NCI-H510A (cell line): ENCODE data around the gene BET1.

ENCODE experiments used
- DNase-seq: peaks from one replicate; lab custom pipeline; 2025; lab: John Stamatoyannopoulos, UW

BET1 gene

DNA sequence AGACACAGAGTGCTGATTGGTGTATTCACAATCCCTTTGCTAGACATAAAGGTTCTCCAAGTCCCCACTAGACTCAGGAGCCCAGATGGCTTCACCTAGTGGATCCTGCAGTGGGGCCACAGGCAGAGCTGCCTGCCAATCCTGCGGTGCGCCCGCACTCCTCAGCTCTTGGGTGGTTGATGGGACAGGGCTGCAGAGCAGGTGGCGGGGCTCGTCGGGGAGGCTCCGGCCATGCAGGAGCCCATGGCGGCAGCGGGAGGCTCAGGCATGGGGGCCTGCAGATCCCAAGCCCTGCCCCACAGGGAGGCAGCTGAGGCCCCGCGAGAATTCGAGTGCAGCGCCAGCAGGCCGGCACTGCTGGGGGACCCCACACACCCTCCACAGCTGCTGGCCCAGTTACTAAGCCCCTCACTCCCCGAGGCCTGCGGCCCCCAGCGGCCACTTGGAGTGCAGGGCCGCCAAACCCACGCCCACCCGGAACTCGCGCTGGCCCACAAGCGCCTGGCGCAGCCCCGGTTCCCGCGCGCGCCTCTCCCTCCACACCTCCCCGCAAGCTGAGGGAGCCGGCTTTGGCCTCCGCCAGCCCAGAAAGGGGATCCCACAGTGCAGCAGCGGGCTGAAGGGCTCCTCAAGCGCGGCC, 7.7 kb upstream of the BET1 start:
- DNase-seq = no peak

DNA sequence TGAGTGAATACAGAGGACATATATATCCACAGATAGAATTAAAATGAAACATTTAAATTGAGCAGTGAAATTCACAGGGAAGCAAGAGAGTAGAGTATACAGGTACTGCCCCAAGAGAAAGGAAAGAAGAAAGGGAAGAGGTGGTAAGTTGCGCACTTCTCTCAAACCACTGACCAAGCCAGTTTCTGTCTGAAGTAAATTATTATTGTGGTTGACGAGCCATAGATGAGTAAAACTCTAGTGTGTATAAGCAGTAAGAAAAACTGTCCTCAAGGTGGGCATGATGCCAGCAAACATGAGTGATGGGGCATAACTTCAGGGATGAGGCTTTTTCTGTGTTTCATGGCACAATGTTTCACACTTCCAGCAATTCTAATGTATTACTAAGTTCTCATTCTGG, 4.4 kb upstream of the BET1 start:
- DNase-seq = no peak

DNA sequence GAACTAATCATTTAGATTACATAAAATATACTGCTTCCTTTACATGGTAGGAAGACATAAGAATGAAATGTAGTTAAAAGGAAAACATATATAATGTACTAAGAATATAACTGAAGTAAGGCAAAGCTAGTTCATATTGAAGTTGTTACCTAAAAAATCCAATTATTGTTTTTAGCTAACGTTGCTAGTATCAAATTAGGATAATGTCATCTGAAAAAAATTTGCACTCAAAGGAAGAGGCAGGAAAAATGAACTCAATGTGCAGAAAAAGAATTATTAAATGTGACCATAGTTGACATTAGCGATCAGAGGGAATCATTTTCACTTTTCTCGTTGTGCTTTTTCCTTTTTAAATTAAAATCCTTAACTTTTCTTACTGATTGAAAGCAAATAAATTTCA, 1.6 kb upstream of the BET1 start:
- no peak for DNase-seq

DNA sequence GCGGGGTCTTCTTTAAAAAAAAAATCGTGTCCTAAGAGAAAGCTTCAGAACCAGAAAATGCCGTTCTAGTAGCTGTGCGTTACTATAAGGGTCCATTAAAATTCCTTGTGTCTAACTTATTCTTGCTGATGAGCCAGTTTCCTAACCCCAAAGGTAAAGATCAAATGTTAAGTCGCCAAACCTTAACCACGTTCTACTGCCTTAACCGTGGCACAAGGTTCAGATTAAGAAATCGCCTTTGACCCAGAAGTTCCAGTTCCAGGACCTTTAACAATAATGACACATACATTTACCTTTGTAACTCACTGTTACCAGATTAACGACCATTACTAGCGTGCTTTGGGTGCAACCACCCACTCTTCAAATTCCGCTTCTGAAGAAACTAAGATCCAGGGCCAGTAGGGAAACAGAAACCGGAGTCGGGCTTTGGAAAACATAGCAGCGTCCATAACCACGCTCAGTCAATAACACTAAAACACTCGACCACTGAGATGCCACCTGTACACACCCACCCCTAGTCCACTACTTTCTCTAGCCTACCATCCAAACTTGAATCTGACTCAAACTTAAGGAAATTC, 620 bp downstream of the BET1 start:
- DNase-seq = no peak

DNA sequence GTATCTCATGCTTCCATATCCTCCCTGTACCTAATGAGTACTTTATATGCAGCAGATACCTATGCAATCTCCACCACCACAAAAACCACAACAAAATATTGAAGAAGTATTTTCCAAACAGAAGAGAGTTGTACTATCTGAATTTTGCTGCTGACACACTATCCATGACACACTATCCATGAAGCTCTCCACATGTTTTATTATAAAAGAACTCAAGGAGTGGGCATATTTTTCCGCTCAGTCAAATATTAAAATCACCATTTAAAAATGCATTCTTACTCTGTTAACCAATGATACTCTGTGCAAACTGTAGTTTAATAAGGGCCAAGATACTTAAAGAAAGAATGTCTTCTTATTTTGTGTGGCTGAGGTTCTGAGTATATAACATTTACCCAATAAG, 2.8 kb downstream of the BET1 start:
- DNase-seq = no peak

DNA sequence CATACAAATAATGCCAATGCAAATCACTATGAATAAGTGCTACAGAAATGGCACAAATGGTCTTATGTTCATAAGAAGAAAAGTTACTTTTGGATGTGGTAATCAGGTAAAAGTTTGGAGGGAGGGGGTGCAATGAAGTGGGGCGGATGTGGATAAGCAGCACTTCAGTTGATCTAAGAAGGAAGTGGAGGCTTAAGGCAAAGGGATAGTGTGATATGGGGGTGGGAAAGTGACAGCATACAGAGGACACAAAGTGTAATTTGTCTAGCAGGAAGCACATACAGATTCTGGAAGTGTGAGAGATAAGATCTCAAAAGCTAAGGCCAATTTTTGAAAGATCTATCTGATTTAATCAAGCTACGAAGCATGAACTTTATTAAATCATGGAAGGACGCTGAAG, 6.3 kb downstream of the BET1 start:
- DNase-seq = no peak

DNA sequence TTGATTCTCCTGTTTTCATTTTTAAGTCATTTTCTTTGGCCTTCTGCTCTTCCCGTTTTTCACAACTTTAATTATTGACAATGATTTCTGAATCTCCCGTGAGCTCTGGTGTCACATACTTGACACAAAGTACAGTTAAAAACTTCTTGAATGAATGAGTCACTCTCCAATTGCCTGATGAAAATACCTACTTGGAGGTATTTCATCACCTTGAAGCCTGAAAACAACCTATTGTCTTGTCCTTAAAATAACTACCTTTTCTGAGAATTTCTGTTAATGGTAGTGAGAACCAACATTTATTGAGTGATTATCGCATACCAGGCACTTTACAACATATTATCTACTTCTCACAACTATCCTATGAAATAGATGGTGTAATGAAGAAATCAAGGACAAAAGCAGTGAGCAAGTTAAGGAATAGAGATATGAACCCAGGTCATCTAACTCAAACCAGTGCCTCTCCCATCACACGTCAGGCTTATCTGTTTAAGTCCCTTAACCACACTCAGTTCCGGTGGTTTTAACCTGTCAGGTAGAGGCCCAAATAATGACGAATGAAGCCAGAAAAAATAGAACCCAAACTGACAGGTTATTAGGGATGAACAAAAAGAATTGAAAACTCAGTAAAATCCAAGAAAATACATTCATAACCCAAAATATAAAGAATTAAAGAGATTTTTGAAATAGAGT, 11.6 kb downstream of the BET1 start:
- DNase-seq = no peak

DNA sequence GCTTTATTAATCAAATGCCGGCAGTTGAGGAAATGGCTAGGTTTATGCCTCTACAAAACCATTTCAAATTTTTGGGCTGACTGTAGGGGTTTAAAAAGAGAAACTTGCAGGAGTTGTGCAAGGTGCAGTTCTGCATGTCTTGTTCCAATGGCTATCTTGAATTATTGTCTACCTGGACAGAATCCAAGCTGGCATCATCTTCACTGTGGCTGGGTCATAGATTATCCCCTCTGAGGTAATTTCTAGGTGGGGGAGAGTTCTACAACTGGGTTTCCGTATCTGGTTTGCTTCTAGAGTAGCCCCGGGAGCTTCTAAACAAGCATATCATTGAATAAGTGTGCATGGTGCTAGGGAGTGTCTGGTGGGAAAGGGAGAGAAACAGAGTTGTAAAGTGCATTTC, 16.9 kb downstream of the BET1 start:
- no peak for DNase-seq

DNA sequence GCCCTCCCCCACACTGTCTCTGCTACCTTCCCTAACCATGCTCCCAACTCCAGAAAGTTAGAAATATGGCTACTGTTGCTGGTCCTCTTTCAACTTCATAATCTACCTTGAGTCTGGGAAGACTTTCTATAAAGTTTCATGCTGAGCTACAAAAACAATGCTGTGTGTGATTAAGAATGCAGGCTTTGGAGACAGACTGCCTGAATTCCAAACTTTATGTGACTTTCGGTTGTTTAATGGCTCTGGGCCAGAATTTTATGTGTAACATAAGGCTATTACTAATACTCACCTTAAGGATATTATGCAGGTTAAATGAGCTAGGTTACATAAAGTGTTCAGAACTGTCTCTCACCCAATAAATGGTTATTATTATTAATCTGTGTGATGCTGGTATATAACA, 19.1 kb downstream of the BET1 start:
- DNase-seq = no peak

DNA sequence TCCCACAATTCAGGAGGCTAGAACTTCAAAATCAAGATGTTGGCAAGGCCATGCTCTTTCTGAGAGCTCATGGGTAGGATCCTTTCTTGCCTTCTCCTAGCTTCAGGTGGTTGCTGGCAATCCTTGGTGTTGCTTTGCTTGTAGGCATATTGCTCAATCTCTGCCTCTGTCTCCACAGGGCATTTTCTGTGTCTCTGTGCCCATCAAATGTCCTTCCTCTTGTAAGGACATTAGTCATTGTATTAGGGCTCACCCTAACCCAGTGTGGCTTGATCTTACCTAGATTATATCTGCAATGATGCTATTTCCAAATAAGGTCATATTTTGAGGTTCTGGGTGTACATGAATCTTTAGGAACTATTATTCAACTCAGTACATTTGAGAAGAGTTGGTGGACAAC, 20.1 kb downstream of the BET1 start:
- DNase-seq = no peak

DNA sequence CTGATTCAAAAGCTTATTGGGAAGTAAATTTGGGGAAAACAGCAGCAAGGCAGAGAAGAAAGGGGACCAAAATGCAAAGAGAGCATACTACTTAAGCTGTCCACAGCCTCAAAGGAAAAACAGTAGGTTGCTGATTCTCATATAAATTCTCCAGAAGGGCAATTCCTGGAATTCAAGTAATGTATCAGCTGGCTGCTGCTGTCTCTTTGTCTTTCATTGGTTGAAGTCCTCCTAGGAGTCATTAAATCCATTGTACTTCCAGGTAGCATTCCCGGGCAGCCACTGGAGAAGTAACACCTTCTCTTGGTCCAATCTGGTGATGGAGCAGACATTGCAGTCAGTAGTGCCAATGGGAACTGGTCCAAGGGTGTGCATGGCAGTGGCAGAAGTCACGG, 22.7 kb downstream of the BET1 start:
- DNase-seq = no peak

DNA sequence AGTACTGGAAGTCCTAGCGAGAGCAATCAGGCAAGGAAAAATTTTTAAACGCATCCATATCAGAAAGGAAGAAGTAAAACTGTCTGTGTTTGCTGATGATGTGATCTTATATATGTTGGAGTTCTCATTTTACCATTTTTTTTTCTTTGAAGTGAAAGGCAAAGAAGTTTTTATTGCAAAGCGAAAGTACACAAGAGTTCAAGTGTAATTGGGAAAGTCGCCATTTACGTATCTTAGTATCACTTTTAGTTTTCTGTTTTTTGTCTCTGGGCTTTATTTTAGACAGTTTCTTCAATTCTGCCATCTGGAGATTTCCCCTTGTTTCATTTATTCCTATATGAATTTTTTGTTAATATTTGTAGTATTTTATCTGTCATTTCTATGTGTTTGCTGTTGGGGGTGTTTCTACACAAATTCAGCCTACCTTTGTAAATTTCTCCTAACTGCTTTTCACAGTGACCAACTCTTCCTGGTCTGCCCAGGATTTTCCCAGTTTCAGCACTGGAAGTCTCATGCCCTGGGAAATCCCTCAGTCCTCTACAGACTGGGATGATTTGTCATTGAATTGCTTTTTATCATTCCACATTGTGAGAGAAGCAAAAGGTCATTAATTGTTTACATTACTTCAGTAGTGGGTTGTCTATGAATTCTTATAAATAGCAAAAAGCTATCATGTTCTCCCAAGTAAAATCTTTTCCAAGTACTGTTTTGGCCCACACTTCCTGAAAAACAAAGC, 23.2 kb downstream of the BET1 start:
- DNase-seq = no peak

DNA sequence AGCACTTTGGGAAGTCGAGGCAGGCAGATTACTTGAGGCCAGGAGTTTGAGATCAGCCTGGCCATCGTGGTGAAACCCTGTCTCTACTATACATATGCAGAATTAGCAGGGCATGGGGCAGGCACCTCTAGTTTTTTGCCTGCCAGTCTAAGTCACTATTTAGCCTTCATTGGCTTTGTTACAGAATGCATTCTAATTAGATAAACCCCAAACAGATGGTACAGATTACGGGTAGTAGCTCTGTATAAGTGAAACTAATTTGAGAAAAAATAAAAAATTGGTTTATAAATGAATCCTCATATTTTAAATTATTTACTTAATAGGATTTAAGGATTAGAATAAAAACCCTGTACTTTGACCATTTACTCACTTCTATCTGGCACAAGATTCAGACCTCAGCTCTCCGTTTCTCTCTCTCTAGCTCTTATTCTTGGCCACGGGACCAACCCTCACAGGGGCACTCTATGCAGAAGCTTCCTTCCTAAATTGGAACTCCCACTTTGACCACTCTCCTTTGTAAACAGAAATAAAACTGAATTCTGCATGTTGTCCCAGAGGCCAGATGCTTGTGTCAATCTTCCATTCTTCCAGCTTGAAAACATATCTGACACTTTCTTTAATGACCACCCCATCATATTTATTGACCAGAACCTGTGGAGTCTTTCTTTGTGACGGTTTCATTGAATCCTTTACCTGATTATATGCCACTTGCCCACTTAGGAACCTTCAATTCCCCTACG, 26.8 kb downstream of the BET1 start:
- DNase-seq = no peak

DNA sequence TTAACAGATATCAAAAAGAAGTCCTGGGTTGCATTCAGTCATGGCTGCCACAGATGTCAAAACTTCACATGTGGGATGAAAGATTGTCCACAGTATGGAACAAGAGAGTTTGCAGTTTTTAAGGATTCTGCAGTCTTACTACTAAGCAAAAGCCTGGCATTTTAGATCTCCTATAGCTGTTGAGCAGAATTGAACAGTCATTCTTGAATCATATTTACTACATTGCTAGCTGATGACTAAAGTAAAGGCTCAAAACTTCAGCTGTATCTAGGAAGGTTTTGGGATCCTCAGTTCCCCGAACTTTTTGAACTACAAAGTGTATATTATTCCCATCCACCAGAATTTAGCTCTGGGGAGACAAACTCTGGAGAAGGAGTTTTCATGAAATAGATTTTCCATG, 31.0 kb downstream of the BET1 start:
- DNase-seq = no peak

DNA sequence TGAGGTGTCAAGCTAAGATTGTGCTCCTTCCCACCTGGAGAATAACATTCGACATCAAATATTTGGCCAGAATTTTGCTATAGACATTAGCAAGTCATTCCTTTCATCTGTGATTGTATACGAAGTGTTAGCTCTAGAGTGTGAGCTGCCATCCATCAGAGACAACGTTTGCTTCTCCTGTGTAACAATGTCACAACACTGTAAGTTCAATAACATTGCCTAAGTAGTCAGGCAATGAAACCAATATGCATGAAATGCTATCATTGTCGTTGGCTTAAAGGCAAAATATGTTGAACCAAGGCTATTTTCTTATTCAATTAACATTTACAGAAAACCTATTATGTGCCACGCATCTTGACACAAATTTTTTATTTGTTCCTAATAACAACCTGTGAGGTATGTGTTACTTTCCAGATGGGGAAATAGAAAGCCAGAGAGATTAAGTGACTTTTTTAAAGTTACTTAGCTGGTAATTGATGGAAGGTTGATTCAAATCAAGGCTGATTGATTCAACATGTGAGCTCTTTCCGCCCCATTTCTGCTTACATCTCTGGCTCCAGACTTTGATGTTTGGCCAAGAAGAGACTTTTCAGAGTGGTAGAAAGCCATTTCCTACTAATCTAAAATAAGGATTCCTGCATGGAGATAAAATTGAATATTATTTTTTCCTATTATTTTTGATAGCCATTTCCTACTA, 32.0 kb downstream of the BET1 start:
- no peak for DNase-seq

DNA sequence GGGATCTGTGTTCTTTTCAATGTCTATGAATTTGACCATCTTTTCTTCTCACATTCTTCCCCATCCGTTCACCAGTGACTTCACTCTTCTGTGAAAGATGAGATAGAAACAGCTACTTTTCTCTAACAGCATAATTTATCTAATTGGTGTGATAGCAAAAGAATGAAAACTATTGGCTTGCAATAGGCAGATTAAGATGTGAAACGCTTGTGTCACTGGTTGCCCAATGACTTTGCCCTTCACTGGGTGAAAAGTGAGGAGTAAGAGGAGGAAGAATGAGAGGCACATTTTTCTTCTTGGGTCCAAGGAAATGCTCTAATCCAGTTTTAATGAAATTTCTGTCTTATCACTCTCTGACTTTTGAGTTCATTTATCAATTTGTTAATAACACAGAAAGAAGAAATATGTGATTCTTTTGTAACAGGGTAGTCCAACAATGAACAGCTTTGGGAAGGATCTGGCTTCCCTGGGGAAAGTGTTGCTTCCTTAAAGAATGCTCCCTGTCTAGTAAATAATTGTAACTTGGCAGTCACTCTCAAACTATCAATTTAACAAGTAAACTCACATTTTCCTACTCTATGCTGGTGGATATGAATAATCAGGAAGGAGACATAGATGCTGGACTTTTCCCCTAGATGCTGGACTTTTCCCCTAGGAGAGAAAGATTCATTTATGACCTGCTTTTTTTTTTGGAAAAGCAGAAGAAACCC, 35.1 kb downstream of the BET1 start:
- DNase-seq = no peak

DNA sequence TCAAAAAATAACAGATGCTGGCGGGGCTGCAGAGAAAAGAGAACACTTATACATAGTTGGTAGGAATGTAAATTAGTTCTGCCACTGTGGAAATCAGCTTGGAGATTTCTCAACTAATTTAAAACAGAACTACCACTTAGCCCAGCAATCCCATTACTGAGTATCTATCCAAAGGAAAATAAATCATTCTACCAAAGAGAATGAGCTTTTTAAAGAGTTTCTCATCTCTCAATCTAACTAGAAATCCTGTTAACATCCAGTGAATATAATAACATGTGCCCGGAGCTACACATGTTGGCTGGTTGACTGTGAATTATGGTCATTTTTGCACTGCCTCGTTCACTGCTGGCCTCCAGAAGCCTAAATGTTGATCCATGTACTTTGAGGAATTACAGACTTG, 39.3 kb downstream of the BET1 start:
- no peak for DNase-seq

DNA sequence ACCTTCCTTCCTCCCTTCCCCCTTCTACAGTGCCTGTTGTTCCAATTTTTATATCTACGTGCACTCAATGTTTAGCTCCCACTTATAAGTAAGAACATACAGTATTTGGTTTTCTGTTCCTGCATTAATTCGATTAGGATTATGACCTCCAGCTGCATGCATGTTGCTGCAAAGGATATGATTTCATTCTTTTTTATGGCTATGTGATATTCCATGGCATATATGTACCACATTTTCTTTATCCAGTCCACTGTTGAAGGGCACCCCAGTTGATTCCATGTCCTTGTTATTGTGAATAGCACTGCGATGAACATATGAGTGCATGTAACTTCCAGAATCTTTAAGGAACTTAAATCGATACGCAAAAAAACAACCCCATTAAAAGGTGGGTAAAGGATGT, 39.9 kb downstream of the BET1 start:
- DNase-seq = no peak

DNA sequence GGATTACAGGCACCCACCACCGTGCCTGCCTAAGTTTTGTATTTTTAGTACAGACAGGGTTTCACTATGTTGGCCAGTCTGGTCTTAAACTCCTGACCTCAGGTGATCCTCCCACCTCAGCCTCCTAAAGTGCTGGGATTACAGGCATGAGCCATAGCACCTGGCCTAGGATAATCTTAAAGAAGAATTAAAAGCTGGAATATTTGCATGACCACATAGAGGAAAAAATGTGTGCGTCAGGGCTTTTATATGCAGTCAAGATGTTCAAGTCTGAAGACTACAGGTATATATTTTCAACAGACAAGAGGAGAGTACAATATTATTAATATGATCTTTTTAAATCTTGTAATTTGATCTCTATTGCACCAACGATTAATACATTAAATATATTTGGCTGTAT, 43.2 kb downstream of the BET1 start:
- no peak for DNase-seq

DNA sequence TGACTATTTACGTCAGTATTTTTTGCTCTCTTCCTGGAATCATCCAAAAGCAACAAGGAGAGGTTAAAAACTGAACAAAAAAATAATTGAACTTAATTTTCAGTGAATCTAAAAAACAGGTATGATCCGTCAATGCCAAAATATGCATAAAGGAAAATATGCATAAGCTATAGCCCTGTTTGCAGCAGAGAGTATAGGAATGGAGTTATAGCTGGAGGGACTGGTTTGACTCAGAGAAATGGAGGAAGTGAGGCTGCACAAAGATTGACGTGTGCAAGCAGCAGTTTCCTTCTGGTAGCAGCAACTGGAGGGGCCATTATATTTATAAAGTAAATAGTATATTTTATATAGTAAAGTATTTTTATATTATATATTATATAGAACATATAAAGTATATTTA, 45.5 kb downstream of the BET1 start:
- no peak for DNase-seq

DNA sequence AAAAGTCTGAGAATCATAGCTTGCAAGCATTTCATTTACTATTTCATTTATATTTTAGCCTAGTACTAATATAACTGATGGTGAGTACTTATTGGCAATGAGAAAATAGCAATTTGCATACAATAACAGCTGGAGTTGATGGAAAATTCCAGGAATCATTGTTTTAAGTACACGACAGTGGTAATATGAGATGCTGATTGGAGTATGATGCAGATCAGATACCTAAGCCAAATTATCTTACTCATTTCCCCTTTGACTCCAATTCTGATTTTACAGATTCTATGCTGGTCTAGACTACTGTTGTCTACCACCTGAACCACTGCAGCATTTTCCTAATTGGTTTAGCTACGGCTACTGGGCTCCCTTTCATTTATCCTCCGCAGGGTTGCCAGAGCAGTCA, 45.9 kb downstream of the BET1 start:
- DNase-seq = no peak
